Transverse colon (tissue), 3 donors: ENCODE data around the gene POM121C.

Experiments used
- CTCF ChIP-seq, 5 experiments: fragments of 200-600 bp in 3 of 5; fragments of 450-650 bp in 2 of 5; sonication (generic) in 3 of 5; IDR thresholded peaks; 1 replicate in 2 of 5; 2 replicates in 3 of 5; pipeline ENCODE4 v1.5.1; 2016 to 2017; ENCODE audit warnings: antibody characterized with exemption in 5 of 5, inconsistent platforms in 3 of 5, mild to moderate bottlenecking in 2 of 5, moderate library complexity in 1 of 5
- EP300 ChIP-seq: sonication (generic); formaldehyde crosslinking; IDR thresholded peaks from one replicate; pipeline ENCODE4 v1.6.1; 2017; ENCODE audit warnings: antibody characterized with exemption, low read depth

- no peak for TF ChIP-seq EP300
- TF ChIP-seq CTCF (IDR thresholded peaks at IDR 0.05): no peak
Measured at GRCh38 chr7:75533926-75534325, 47.8 kb upstream of the POM121C start.
